GM12878 (cell line): ENCODE data around the gene PSMD1. TPM values are rescaled to one million over a fixed set of nuclear protein-coding genes. Genes with fewer than 3 reads are reported as not detected.

Source experiments
- ATAC-seq: fragments of 200-7000 bp; cut with Tn5 transposase; 3 replicates; pipeline ENCODE4 v1.9.1; 2020; ENCODE audit warnings: mild to moderate bottlenecking, moderate library complexity
- BruUV-seq: library from RNA; stranded (reverse); fragments of 400-500 nt; replicated peaks from 2 replicates; lab custom pipeline; 2021; lab: Mats Ljungman, UMichigan
- CTCF ChIA-PET: fragments of 300-600 bp; sonication (Branson Sonifier 250); formaldehyde crosslinking; extraction: SDS; loops from one replicate; lab custom pipeline; 2021; ENCODE audit warnings: inconsistent platforms; lab: Yijun Ruan, JAX
- POLR2A ChIA-PET: fragments of 350-600 bp; formaldehyde crosslinking; extraction: SDS; loops from one replicate; lab custom pipeline; 2021; ENCODE audit warnings: inconsistent platforms; lab: Charles Lee
- RAD21 ChIA-PET: fragments of 300-600 bp; sonication (Branson Sonifier 250); formaldehyde crosslinking; loops from one replicate; lab custom pipeline; 2023; ENCODE audit warnings: antibody characterized with exemption; ENCODE audit not compliant: unreplicated experiment; lab: Charles Lee
- SMC1A ChIA-PET: fragments of 300-600 bp; sonication (Branson Sonifier 250); formaldehyde crosslinking; loops from one replicate; lab custom pipeline; 2023; ENCODE audit not compliant: unreplicated experiment, uncharacterized antibody; lab: Charles Lee
- DNase-seq: peaks from one replicate; pipeline ENCODE4 v3.0.0-alpha.2; 2011; ENCODE audit warnings: low read depth, low spot score
- FAIRE-seq: peaks from 3 replicates; lab custom pipeline; 2011; peaks lifted over from hg19 to GRCh38; lab: Jason Lieb, UNC
- H2AFZ ChIP-seq: 2 replicates; pipeline ENCODE4 v1.6.0; 2011; ENCODE audit warnings: low read depth, low read length, control low read depth; ENCODE audit not compliant: control insufficient read depth
- H3K27ac ChIP-seq: 2 replicates; pipeline ENCODE4 v1.5.1; 2011; ENCODE audit warnings: control low read depth; ENCODE audit not compliant: control insufficient read depth, insufficient read depth
- H3K27me3 ChIP-seq, 2 experiments: replicated peaks in 1 of 2; 2 replicates each; pipeline versions ENCODE4 v1.6.0 to v1.6.1; 2011; ENCODE audit warnings: low read length in 1 of 2; ENCODE audit not compliant: control insufficient read depth in 2 of 2, insufficient read depth in 2 of 2
- H3K36me3 ChIP-seq, 2 experiments: 2 replicates each; pipeline ENCODE4 v1.5.1; 2011; ENCODE audit warnings: low read length in 1 of 2; ENCODE audit not compliant: control insufficient read depth in 2 of 2, insufficient read depth in 2 of 2
- H3K4me1 ChIP-seq: 2 replicates; pipeline ENCODE4 v1.6.1; 2011; ENCODE audit warnings: mild to moderate bottlenecking, low read length, moderate library complexity, mixed read lengths; ENCODE audit not compliant: control insufficient read depth, insufficient read depth
- H3K4me2 ChIP-seq: 2 replicates; pipeline ENCODE4 v1.6.0; 2011; ENCODE audit warnings: control low read depth; ENCODE audit not compliant: control insufficient read depth, insufficient read depth
- H3K4me3 ChIP-seq: fragments of 200-600 bp; sonication (generic); 2 replicates; pipeline ENCODE4 v1.5.1; 2016
- H3K79me2 ChIP-seq: 2 replicates; pipeline ENCODE4 v1.6.0; 2011; ENCODE audit warnings: low read length; ENCODE audit not compliant: control insufficient read depth, insufficient read depth
- H3K9ac ChIP-seq: 2 replicates; pipeline ENCODE4 v1.8.0; 2011; ENCODE audit warnings: low read length, control low read depth, mixed read lengths; ENCODE audit not compliant: control insufficient read depth, insufficient read depth
- H3K9me3 ChIP-seq: replicated peaks from 3 replicates; pipeline ENCODE4 v1.5.1; 2011; ENCODE audit warnings: mild to moderate bottlenecking, low read length; ENCODE audit not compliant: control insufficient read depth, insufficient read depth
- H4K20me1 ChIP-seq: 2 replicates; pipeline ENCODE4 v1.6.0; 2011; ENCODE audit not compliant: control insufficient read depth, insufficient read depth
- BMI1 ChIP-seq: fragments of 450-650 bp; IDR thresholded peaks from 2 replicates; pipeline ENCODE4 v1.6.1; 2016; ENCODE audit warnings: mild to moderate bottlenecking, moderate library complexity, borderline replicate concordance
- RELB ChIP-seq: fragments of 450-650 bp; IDR thresholded peaks from 2 replicates; pipeline ENCODE4 v1.6.1; 2017; ENCODE audit warnings: low read depth, mild to moderate bottlenecking, moderate library complexity
- SP1 ChIP-seq: IDR thresholded peaks from one replicate; pipeline ENCODE4 v1.6.1; 2011; ENCODE audit warnings: low read depth, low read length
- ZNF217 ChIP-seq: fragments of 450-650 bp; IDR thresholded peaks from 2 replicates; pipeline ENCODE4 v1.6.1; 2017; ENCODE audit warnings: antibody characterized with exemption, mild to moderate bottlenecking
- WGBS: methylation state at CpG from one replicate; pipeline ENCODE4 v1.1.6; 2016; ENCODE audit warnings: low lambda C conversion rate; ENCODE audit not compliant: insufficient replicate concordance, insufficient coverage; ENCODE audit errors: missing lambda C conversion rate; 5-methylcytosine and 5-hydroxymethylcytosine counted together
- in situ Hi-C: fragments of 300-500 bp; cut with MboI; formaldehyde crosslinking; loops from 9 replicates; pipeline ENCODE4 v1.14.3; 2018; ENCODE audit warnings: mixed read lengths
- intact Hi-C: fragments of 100-400 bp; cut with micrococcal nuclease; formaldehyde crosslinking; loops from one replicate; pipeline ENCODE4 v1.14.2; 2022; ENCODE audit not compliant: unreplicated experiment
- polyA plus RNA-seq, 11 experiments: library from polyadenylated mRNA; depleted of rRNA in 4 of 11; unstranded in 6 of 11; stranded (reverse) in 5 of 11; fragments of >200 nt; fragmentation: Nextera tagmentation in 4 of 11; fragmentation: Illumina TruSeq in 1 of 11; extraction: Ambion mirVana in 4 of 11; extraction: Trizol in 1 of 11; gene quantifications; 1 replicate in 1 of 11; 2 replicates in 10 of 11; pipeline versions ENCODE4 v1.2.1 to v1.2.3, GENCODE V29; 2011 to 2016; ENCODE audit warnings: inconsistent platforms in 2 of 11, missing spikeins in 2 of 11, low read depth in 1 of 11
- total RNA-seq, 4 experiments: library from RNA; depleted of rRNA in 3 of 4; stranded (reverse); fragments of >200 nt in 3 of 4; fragmentation: Illumina TruSeq in 1 of 4; extraction: Trizol in 1 of 4; gene quantifications; 2 replicates each; pipeline versions ENCODE4 v1.2.1 to v1.2.3, GENCODE V29; 2013 to 2021
- TF ChIP-seq, protein P1 (sequence below): fragments of 450-650 bp; IDR thresholded peaks from 2 replicates; pipeline ENCODE4 v1.6.1; 2017; ENCODE audit warnings: mild to moderate bottlenecking
- TF ChIP-seq, protein P2 (sequence below): fragments of 450-650 bp; formaldehyde crosslinking; IDR thresholded peaks from 2 replicates; pipeline ENCODE4 v1.4.0; 2022; ENCODE audit warnings: mild to moderate bottlenecking, moderate library complexity

PSMD1 gene
- total and polyA plus RNA-seq, 10 of the 15 experiments (the other 5 are each of a cell fraction or from before 2014, with no cell fraction given), result 87.4 to 220 (median 139) TPM

DNA sequence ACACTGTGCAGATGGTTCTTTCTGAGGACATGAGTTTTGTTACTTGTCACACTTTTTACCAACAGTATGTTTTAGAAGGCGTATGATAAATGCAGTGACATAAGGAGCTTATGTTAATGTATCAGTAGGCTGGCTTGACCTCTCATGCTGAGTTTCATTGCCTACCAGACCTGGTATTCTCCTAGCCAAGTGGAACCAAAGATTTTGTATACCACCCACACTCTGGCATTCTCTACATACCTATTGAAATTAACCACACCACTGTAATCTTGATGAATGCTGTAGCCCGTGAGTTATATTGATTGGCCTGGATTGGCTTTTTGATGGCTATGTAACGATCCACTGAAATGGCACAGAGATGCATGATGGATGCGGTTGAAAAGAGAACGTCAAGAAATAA, 56.8 kb downstream of the PSMD1 start:
- SMC1A ChIA-PET, result interaction anchor here (1.1 to 2.1 kb wide), 4 partner anchors 10 to 338 kb away, joined by 3 to 11 read pairs (median 3); no protein-coding TSS in a partner anchor
- WGBS, result 95% methylated on average over 5 of the region's 5 CpGs
- H3K4me2 ChIP-seq, result no peak overlapping the region
- TF ChIP-seq SP1, result no peak
- TF ChIP-seq, protein P1, sequence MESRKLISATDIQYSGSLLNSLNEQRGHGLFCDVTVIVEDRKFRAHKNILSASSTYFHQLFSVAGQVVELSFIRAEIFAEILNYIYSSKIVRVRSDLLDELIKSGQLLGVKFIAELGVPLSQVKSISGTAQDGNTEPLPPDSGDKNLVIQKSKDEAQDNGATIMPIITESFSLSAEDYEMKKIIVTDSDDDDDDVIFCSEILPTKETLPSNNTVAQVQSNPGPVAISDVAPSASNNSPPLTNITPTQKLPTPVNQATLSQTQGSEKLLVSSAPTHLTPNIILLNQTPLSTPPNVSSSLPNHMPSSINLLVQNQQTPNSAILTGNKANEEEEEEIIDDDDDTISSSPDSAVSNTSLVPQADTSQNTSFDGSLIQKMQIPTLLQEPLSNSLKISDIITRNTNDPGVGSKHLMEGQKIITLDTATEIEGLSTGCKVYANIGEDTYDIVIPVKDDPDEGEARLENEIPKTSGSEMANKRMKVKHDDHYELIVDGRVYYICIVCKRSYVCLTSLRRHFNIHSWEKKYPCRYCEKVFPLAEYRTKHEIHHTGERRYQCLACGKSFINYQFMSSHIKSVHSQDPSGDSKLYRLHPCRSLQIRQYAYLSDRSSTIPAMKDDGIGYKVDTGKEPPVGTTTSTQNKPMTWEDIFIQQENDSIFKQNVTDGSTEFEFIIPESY, result no peak
- no peak for TF ChIP-seq BMI1
- TF ChIP-seq RELB, result no peak
- TF ChIP-seq, protein P2, sequence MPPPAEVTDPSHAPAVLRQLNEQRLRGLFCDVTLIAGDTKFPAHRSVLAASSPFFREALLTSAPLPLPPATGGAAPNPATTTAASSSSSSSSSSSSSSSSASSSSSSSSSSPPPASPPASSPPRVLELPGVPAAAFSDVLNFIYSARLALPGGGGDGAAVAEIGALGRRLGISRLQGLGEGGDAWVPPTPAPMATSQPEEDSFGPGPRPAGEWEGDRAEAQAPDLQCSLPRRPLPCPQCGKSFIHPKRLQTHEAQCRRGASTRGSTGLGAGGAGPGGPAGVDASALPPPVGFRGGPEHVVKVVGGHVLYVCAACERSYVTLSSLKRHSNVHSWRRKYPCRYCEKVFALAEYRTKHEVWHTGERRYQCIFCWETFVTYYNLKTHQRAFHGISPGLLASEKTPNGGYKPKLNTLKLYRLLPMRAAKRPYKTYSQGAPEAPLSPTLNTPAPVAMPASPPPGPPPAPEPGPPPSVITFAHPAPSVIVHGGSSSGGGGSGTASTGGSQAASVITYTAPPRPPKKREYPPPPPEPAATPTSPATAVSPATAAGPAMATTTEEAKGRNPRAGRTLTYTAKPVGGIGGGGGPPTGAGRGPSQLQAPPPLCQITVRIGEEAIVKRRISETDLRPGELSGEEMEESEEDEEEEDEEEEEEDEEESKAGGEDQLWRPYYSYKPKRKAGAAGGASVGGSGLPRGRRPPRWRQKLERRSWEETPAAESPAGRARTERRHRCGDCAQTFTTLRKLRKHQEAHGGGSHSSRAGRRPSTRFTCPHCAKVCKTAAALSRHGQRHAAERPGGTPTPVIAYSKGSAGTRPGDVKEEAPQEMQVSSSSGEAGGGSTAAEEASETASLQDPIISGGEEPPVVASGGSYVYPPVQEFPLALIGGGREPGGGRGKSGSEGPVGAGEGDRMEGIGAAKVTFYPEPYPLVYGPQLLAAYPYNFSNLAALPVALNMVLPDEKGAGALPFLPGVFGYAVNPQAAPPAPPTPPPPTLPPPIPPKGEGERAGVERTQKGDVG, result no peak
- TF ChIP-seq ZNF217, result no peak
- H3K27me3 ChIP-seq, result no peaks in the 10 kb centered on the region
- no TSS peak for BruUV-seq
- peaks cover 8% of the 10 kb centered on the region; the same call in 1 of the 2 replicates for H3K4me1 ChIP-seq
- no peaks in the 10 kb centered on the region for H3K9me3 ChIP-seq
- no peaks in the 10 kb centered on the region for H4K20me1 ChIP-seq
- RAD21 ChIA-PET, result no interaction called here
- ATAC-seq, result no peak
- no peak overlapping the region for H2AFZ ChIP-seq
- intact Hi-C loops, result no loop called here
- no peak overlapping the region for H3K9ac ChIP-seq
- no peak for FAIRE-seq
- no peak for DNase-seq
- peaks cover 0 to 16% of the 10 kb centered on the region in 2 experiments; a peak in 1 of 4 replicates for H3K36me3 ChIP-seq
- in situ Hi-C loops, result no loop called here
- CTCF ChIA-PET, result no interaction called here
- no peak overlapping the region for H3K27ac ChIP-seq
- POLR2A ChIA-PET, result no interaction called here
- H3K79me2 ChIP-seq, result no peaks in the 10 kb centered on the region
- no peak overlapping the region for H3K4me3 ChIP-seq
